GM21528 (cell line): ENCODE data around the gene ELFN1.
"Not testable (repeated sequence)": the region's sequence is repeated elsewhere in the genome, so short reads cannot be mapped to it uniquely, and the experiment has no call there.

Experiments
- ATAC-seq: cut with Tn5 transposase; IDR thresholded peaks from one replicate; pipeline ENCODE4 v1.9.1; 2021; ENCODE audit warnings: mild to moderate bottlenecking, moderate library complexity; ENCODE audit not compliant: unreplicated experiment, low FRiP score

Gene ELFN1

DNA sequence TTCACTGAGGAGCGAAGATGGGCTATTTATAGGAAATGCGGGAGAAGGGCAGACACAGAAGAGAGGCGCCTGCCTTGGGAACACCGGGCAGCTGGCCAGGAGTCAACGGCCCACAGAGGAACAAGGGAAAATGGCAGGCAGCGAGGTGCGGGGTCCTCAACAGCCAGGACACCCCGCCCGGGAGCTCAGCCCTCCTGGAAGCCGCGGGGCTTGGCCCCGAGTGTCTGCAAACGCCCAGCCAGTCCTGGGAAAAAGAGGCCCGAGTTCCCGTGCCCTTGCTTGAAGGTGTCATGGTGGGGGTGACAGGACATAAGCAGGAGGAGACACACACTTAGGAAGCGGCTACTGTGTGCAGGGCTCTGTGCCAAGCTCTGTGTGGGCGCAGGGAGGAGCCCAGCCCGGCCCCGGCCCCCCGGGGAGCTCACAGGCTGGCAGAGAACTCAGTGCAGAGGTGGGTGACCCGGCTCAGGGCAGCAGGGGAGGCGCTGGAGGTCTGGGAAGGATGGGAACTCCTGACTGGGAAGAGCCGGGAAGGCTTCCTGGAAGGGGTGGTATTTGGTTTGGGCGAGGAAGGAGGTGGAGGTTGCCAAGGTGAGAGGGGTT, 79.9 kb downstream of the ELFN1 start:
- no peak for ATAC-seq

DNA sequence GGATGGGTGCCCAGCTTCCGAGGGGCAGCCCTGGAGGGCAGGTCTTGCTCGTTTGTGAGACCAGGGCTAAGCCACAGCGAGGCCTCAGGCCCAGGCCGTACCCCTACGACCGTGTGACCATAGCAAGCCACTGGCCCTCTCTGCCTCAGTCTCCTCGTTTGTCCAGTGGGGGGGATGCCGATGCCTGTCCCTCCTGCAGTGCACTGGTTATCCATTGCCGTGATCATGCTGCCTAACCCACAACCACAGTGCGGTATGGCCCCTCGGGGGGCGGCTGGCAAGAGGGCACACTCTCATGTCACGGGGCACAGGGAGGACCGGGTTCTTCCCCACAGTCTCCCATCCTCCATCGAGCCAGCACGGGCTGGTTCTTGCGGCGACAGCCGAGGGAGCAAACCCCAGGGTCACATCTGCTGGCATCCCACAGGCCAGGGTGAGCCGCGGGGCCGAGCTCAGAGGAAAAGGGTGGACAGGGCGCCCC, 80.5 kb downstream of the ELFN1 start:
- ATAC-seq, result no peak

DNA sequence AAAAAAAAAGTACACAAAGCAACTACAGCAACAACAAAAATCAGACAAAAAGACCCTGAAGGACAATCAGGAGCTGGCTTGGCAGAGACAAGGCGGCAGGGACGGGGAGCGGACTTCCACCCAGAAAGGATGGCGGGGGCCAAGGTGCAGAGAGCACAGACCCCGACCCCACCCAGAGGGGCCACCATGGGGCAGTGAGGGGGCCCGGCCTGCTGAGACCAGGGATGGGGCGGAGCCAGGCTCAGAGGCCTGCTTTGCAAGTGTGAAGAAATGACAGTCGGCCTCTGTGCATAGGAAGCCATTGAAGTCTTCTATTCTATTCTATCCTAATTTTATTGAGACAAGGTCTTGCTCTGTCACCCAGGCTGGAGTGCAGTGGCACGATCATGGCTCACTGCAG, 82.0 kb downstream of the ELFN1 start:
- no peak for ATAC-seq

DNA sequence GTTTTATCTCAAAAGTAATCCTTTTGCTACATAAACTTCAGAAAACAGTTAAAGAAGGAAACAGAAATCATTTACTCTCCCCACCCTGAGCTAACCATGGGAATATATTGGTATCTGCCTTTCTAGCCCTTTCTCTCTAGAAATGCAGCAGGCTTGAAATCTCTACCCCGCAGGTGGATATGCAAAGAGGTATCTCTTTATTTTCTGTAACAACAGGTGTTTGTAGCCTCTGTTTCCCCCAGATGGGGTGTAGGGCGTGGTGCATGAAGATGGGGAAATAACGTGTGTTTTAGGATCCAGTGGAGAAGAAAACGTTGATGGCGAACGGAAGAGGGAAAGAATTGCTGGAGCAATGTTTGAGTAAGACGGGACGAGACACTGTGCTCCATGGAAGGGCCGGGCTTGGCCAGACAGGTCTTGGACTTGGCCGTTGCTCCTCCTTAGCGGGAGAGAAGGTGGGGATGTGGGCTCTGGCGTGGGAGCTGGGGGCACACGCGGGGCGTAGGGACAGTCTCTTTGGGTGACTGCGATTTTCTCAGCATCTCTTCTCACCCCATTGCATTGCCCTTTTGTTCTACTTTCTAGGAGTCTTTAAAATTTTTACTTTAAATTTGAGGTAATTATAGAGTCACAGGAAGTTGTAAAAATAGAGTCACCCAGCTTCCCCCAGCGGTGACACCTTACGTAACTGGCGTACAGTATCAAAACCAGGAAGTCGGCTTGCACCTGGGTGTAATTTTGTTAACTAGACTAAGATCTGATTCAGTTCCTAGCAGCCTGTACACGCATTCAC, 82.9 kb downstream of the ELFN1 start:
- ATAC-seq, result no peak

DNA sequence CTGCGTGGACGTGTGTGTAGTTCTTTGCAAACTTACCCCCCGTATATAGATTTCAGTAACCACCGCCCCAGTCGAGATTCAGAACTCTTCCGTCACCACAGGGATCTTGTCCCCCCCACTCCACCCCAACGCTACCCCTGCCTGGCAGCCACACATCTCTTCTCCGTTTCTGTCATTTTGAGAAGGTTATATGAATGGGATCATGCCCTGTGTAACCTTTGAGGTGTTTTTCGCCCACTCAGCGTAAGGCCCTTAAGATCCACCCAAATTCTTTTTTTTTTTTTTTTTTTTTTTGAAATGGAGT, 83.4 kb downstream of the ELFN1 start:
- no peak for ATAC-seq

DNA sequence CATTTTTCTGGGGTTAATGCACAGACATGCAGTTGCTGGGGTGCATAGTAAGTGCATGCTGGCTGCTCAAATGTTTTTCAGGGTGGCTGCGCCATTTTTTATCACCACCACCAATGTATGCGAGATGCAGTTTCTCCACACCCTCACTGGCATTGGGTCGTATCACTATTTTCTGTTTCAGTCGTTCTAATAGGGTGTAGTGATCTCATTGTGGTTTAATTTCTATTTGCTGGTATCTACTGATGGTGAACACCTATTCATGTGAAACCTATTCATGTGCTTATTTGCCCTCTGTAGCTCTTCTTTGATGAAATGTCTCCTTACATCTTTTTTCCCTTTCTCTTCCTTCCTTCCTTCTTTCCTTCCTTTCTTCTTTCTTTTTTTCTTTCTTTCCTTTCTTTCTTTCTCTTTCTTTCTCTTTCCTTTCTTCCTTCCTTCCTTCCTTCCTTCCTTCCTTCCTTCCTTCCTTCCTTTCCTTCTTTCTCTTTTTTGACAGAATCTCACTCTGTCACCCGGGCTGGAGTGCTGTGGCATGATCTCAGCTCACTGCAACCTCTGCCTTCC, 84.3 kb downstream of the ELFN1 start:
- ATAC-seq, result no peak

DNA sequence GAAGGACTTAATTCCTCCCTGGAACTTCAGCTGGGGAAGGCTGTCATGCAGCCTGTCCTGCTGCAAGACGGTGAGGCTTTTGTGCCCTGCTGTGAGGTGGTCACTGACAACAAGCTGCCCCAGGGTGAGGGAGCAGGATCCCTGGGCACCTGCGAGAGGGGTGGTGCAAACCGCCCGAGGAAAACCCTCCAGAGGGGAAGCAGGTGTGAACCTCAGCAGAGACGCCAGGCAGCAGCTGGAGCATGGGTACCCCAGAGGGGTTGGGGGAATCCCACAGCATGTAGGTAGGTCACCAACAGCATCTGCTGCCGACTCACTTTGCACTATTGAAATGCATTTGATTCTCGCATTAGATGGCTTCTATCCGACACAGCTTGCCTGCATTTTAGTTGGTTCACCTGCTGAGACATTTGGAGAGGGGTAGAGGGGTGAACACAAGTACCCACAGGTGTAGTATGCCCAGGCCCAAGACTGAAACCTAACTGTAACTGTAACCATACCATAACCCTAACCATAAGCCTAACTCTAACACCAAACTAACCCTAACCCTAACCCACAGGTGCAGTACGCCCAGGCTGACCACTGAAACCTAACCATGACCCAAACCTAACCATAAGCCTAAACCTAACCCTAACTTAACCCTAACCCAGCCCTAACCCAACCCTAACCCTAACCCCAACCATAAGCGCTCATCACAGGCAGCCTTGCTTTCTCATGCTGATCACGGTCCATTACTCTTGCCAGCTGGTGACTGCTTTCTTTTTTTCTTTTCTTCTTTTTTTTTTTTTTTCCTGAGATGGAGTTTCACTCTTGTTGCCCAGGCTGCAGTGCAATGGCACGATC, 85.9 kb downstream of the ELFN1 start:
- no peak for ATAC-seq

DNA sequence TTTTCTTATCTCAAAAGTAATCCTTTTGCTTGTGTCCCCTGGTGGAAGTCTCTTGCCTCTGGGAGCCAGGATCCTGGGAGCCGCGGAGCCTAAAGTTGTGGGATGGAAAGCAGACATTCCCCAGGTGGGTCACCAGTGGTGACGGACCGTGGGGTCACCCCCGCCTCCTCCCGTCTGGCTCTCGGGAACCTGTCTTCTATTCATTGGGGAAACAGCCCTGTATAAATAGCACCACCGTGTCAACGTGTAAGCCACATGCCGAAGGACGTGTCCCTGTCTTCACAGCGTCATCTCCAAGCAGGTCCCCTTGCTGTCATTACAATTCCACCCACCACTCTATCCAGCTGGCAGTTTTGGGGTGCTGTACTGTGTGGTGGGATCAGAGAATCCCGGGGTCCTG, 87.5 kb downstream of the ELFN1 start:
- ATAC-seq, result no peak

DNA sequence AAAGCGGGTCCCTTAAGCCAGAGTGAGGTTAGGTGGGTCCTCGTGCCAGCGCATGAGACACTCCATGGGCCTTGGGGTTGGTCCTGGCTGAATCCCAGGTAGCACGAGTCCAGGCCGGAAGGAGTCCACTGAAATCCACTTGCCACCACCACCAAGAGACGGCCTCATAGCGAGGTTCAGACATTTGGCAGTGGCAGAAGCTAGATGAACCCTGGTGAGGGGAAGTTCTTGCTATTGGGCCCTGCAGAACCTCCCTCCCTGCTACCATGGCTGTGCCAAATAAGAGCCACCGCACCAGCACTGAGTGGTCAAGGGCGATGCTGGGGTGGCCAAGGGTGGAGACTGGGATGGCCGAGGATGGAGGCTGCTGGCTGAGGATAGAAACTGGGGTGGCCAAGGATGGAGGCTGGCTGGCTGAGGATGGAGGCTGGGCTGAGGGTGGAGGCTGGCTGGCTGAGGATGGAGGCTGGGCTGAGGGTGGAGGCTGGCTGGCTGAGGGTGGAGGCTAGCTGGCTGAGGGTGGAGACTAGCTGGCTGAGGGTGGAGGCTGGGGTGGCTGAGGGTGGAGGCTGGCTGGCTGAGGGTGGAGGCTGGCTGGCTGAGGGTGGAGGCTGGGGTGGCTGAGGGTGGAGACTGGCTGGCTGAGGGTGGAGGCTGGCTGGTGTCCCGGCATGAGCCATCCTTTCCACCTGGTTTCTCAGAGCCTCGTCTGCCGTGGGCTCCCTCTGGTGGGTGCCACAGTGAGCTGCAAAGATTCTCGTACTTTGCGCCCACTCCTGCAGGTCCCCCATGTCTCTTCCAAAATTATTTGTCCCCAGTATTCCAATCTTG, 88.2 kb downstream of the ELFN1 start:
- no peak for ATAC-seq

DNA sequence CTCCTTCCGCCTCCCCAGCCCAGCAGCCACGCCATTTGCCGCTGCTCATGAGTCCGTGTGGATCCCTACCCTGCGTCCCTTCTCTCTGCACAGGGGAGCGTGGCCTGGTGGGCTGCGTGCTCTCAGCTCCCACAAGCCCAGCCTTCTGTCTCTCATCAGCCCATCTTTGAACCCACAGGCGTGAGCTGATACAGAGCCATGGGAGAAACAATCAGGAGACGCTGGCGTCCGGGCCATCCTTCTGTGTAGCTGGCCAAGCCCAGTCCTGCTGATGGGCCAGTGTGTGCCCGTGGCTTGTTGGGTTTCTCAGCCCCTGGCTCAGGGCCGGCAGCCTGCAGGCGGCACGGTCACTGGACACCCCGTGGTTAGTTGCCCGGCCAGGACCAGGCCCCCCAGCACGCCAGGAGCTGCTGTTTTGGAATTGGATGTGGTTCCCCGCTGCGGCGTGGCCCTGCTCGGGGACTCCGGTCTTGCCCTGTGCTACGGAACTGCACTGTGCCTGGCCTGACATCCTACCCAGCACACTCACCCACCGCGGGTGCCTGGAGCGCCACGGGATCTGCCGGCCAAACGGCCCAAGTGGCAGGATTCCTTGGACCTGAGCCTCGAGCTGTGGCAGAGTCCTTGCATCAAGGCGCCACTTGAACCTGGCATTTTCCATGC, 88.9 kb downstream of the ELFN1 start:
- ATAC-seq, result no peak

DNA sequence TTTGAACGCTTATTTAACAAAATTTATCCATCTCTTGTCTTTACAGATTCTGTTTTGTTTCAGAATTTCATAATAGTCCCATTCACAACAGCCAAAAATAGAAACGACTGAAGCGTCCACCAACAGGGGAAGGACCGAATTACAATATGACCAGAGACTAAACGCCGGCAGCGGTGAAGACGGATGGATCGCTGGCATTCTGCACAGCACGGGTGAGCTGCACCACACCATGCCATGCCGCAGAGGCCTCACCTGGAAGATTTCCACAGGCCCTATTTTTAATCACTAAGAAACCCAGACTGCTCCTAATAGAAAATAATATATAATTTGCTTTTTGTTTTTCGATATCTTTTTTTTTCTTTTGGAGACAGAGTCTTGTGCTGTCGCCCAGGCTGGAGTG, 91.0 kb downstream of the ELFN1 start:
- no peak for ATAC-seq

DNA sequence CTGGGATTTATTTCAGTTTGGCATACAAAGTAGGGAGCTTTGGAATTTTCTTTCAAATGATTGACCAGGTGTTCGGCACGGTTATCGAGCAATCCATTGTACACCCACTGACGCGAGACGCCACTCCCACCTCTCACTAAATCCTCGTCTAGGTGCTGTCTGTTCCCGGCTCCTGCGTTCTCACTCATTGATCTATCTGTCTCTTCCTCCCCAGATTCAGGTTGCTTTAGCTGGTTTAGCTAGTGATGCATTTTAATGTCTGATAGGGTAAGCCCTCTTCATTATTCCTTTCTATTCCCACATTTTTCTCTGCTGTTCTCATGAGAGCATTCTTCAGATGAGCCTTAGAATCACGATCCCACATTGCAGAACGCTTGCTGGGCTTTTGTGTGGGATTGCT, 91.7 kb downstream of the ELFN1 start:
- no peak for ATAC-seq

DNA sequence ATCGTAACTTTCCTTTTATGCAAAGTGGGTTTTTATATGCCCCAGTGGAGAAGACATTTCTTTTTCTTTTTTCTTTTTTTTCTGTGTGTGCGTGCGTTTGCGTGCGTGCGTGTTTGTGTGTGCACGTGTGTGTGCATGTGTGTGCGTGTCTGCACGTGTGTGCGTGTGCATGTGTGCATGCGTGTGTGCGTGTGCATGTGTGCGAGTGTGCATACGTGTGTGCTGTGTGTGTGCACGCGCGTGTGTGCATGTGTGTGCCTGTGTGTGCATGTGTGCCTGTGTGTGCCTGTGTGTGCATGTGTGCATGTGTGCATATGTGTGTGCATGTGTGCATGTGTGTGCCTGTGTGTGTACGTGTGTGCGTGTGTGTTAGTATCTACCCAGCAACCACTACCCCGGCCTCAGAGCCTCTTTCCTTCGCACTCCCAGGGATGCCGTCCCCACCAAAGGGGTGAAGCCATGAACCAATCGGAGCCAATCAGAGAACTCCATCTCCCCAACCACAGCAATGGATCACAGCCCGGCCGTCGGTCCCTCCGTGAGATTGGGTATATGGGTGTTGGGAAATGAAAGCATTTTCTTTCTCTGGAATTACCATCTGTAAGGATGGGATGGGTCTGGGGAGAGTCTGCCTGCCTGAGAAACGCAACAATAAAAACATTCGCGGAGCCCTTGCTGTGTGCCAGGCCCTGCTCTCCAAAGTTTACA, 92.3 kb downstream of the ELFN1 start:
- ATAC-seq, result no peak

DNA sequence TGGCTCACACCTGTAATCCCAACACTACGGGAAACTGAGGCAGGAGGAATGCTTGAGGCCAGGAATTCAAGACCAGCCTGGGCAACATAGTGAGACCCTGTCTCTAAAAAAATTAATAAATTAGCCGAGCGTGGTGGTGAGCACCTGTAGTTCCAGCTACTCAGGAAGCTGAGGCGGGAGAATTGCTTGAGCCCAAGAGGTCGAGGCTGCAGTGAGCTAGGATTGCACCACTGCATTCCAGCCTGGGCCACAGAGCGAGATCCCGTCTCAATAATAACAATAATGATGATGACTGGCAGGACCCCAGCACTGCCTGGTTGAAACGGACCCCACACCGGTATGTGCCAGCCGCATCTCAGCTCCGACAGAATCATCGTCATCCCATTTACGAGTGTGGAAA, 93.0 kb downstream of the ELFN1 start:
- no peak for ATAC-seq

DNA sequence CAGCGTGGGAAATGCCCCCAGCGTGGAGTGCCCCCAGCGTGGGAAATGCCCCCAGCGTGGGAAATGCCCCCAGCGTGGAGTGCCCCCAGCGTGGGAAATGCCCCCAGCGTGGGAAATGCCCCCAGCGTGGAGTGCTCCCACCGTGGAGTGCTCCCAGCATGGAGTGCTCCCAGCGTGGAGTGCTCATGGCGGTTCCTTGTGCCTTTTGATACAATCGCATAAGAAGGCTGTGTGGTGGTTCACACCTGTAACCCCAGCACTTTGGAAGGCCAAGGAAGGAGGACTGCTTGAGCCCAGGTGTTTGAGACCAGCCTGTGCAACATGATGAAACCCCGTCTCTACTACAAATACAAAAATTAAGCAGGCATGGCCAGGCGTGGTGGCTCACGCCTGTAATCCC, 93.8 kb downstream of the ELFN1 start:
- not testable (repeated sequence) for ATAC-seq

DNA sequence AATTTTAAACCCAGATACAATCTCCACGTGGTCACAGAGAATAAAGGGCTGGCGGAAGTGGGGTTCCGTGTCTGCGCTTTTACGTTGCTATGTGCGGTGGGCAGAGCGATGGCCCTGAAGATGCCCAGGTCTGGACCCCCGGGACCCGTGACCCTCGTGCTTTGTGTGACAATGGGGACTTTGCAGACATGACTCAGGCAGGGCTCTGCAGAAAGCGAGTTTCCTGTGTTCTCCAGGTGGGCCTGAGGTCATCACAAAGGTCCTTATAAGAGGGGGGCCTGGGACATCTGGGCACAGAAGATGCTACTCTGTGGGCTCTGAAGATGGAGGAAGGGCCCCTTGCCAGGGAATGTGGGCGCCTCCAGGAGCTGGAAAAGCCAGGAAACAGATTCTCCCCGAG, 95.3 kb downstream of the ELFN1 start:
- no peak for ATAC-seq

DNA sequence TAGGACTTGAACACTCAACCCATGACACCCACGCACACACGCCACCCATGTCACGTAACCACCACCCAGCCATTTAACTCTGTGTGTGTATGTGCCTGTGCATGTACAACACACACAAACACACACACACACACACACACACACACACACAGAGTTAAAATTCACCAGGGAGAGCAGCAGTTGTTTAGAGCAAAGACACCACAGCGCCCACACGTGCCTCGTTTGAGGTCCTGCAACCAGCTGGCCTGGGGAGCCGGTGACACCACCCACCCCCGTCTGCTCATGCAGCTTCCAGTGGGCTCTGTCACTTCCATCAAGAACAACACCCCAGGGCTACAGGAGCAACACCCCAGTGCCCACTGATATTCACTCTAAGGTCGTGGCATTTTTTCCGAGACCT, 97.4 kb downstream of the ELFN1 start:
- no peak for ATAC-seq

DNA sequence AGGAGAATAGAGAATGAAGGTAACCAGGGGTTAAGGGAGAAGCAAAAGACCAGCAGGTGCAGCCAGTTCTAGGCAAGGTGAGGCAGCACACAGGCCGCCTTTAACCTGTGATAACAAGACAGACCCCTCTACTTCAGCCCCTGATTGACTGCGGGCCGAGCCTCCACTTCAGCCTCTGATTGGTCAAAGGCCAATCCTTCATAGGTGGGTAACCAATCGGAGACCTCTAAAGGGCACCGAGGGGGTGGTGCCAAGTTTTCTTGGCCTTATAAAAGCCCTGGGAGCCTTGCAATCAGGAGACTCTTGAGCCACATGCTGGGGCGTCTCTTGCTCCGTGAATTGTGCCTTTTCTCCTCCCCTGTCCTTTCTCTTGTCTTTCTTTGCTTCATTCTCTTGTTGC, 98.8 kb downstream of the ELFN1 start:
- no peak for ATAC-seq
